Activated CD8-positive, alpha-beta memory T cell treated with anti-CD3 and anti-CD28 coated beads, Interleukin-2, amount 50 U/mL, for 1 hour (primary cell): Measurements from ENCODE around the gene NOP9.
"Not testable (repeated sequence)": the region's sequence is repeated elsewhere in the genome, so short reads cannot be mapped to it uniquely, and the experiment has no call there.

ENCODE experiments used
- DNase-seq: peaks from one replicate; pipeline ENCODE4 v3.0.0-alpha.2; 2020; ENCODE audit errors: extremely low read depth

Gene NOP9

GRCh38 chr14:24353559-24354481, 54.2 kb downstream of the NOP9 start:
- DNase-seq: no peak

- not testable (repeated sequence) for DNase-seq
Measured at GRCh38 chr14:24354482-24354825, 54.8 kb downstream of the NOP9 start.

- no peak for DNase-seq
Measured at GRCh38 chr14:24355009-24355408, 55.4 kb downstream of the NOP9 start.

GRCh38 chr14:24356208-24356607, 56.6 kb downstream of the NOP9 start:
- DNase-seq: no peak
